ENCODE data around the gene SH2D4B. TPM values are rescaled to one million over a fixed set of nuclear protein-coding genes. Genes with fewer than 3 reads are reported as not detected.

SH2D4B gene
- total RNA-seq, 1 experiment from 2014 or later: not detected

- no peak for DNase-seq (ENCODE audit: low spot score)
Observed at GRCh38 chr10:80633383-80633860, 95.7 kb downstream of the SH2D4B start.

- no peak for DNase-seq (ENCODE audit: low spot score)
Observed at GRCh38 chr10:80633910-80634309, 96.2 kb downstream of the SH2D4B start.

- no peak for DNase-seq (ENCODE audit: low spot score)
Observed at GRCh38 chr10:80642661-80643060, 105.0 kb downstream of the SH2D4B start.

GRCh38 chr10:80646366-80646765 lies 108.7 kb downstream of the SH2D4B start:
- DNase-seq (ENCODE audit: low spot score): no peak

GRCh38 chr10:80647173-80647833 lies 109.6 kb downstream of the SH2D4B start:
- DNase-seq (ENCODE audit: low spot score): no peak

DNA sequence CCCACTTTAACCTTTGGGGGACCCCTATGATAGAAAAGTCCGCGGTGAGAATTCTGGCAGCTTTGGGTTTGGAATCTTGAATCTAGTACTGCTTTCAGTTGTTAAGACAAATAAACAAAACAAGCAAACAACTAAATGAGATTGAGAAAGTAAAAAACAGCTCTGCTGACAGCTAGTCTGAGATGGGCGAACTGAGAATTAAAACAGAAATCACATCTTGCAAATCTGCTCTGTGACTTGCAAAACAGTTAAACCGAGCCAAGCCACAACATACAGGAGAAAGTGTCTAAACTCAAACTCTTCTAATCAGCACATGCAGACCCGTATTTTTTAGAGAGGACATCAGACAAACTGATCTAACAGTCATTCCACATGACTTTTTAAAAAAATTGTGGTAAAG lies 110.4 kb downstream of the SH2D4B start:
- no peak for DNase-seq (ENCODE audit: low spot score)

DNA sequence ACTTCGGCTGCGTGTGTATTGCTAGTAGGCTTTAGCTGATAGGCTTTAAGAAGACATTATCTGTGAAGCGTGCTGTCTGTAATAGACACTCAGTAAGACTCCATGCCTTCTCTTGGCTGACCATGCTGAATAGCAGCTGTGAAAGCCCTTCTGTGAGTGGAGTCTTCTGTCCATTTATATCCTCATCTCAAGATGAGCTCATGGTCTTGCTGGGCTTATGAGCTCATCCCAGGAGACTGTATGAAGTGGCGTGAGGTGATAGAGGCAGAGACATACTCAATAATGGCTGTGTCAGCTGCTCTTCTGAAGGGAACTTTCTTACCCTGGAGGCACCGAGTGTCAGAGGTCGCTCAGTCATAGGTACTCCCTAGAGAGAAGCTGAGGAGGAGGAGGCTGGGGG lies 111.5 kb downstream of the SH2D4B start:
- DNase-seq (ENCODE audit: low spot score): no peak

DNA sequence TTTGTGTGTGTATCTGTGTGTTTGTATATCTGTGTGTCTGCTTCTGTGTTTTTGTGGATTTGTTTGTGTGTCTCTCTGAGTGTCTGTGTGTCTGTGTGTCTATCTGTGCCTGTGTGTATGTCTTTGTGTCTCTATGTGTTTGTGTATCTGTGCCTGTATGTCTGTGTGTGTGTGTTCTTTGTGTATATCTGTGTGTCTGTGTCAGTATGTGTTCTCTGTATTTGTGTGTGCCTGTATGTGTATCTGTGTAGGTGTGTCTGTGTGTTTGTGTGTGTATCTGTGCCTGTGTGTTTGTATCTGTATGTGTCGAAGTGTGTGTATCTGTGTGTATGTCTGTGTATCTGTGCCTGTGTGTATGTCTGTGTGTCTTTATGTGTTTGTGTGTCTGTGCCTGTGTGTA lies 118.2 kb downstream of the SH2D4B start:
- DNase-seq (ENCODE audit: low spot score): no peak

GRCh38 chr10:80658068-80658467 lies 120.4 kb downstream of the SH2D4B start:
- no peak for DNase-seq (ENCODE audit: low spot score)

DNA sequence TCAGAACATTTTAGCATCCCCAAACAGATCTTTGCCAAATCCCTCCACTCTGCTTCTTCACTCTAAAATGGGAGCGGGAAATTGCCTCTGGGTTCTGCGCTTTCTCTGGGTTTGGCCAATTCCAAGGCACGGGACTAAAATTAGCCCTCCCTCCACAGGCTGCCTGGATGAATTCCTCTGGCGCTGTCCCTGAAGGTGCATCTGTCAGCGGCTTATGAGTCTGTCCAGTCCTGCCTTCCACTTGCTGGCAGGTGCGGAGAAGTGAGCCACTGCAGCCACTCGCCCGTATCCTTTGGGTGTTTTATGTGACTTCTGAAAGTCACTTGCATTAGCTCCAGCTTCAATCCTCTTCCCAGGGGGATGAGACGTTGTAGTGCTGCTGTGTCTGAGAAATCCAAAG lies 121.6 kb downstream of the SH2D4B start:
- no peak for DNase-seq (ENCODE audit: low spot score)

DNA sequence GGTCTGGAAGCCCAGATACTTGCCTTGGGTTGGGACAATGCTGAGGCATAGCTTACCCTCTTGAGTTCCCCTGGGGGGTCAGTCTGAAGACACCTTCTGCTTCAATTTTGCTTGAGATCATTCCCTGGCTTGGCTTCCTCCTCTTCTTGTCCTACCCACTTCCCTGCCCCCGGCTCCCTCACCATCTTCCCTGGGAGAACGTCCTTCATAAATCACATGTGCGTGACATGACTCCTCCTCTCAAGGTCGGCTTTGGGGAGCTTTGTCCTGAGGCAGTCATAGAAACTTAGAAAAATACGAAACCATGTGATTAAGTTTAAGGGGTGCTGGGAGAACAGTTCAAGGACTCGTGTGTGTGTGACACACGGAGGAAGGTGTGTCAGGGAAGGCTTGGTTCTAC lies 122.6 kb downstream of the SH2D4B start:
- DNase-seq (ENCODE audit: low spot score): no peak

DNA sequence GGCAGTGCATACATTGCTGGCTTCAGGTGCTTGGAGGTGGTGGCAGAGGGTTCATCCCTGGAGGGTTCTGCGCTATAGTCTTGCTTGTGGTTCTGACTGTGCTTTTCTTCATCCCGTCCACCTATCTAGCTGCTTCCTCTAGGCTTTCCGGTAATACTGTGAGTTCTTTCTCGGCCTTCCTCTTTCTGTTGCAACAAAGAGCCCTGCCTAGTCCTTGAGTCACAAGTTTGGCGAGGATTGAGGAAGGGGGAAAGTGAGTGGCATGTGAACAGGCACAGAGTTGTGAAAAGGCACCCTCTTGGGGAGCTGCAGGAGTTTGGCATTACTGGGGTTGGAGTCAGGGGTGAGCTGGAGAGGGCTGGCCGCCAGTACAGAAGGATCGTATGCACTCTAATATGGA lies 123.0 kb downstream of the SH2D4B start:
- no peak for DNase-seq (ENCODE audit: low spot score)

DNA sequence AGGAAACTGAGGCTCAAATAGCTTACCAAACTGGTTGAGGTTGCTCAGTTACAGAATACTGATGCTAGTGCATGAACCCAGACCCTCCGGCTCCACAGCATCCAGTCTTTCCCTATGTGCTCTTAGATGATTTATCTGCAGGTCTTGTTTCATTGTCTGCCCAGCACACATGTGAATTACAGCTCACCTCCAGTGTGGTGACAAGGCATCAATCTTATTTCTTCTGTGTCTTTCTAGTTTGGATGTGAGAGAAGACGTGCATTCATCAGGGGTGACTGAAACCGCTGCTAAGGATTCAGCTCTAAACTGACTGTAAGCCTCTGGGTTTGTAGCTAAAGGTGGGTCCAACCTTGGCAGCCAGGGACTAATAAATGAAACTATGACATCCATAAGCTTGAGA lies 123.8 kb downstream of the SH2D4B start:
- DNase-seq (ENCODE audit: low spot score): no peak

GRCh38 chr10:80662429-80663261 lies 124.9 kb downstream of the SH2D4B start:
- DNase-seq (ENCODE audit: low spot score): peak; percentile 82

GRCh38 chr10:80664071-80664680 lies 126.5 kb downstream of the SH2D4B start:
- DNase-seq (ENCODE audit: low spot score): peak; percentile 74

DNA sequence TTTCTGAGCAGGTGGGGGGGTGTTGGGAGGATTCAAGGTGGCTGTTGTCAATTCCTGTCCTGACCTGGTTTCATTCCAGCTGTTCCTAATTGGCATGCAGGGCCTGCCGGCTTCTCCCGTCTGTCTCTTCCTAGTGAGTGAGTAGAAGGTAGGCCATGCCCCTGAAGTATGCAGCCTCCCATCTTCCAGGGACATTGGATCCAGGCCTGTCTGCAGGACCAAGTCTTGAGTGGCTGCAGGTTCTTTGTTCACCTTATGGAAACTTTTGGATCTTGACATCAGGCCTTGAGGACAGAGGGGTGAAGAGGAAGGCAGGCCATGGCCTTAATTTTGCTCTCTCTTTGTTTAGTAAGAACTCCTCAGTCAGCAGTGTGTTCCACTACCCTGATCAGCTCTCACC lies 131.8 kb downstream of the SH2D4B start:
- no peak for DNase-seq (ENCODE audit: low spot score)

DNA sequence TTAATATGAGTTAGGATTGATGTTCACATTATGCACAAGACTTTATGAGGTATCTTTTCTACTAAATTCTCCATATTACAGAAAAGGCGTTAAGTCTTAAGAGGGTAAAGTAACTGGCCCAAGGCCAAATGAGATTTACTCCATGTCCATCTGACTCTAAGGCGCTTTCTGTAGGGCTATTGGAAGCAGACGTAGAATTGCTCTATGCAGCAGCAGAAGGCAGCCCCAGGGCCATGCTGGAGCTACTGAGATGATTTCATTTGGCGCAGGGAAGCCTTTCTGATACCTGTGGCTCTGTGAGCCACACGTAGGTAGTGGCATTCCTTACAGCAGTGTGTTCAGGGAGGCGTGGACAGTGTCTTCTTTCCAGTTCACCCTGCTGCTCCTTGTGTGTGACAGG lies 133.1 kb downstream of the SH2D4B start:
- DNase-seq (ENCODE audit: low spot score): no peak

- DNase-seq (ENCODE audit: low spot score): no peak
Observed at GRCh38 chr10:80671847-80672246, 134.1 kb downstream of the SH2D4B start.

GRCh38 chr10:80672613-80673012 lies 134.9 kb downstream of the SH2D4B start:
- no peak for DNase-seq (ENCODE audit: low spot score)

GRCh38 chr10:80674809-80675208 lies 137.1 kb downstream of the SH2D4B start:
- no peak for DNase-seq (ENCODE audit: low spot score)

DNA sequence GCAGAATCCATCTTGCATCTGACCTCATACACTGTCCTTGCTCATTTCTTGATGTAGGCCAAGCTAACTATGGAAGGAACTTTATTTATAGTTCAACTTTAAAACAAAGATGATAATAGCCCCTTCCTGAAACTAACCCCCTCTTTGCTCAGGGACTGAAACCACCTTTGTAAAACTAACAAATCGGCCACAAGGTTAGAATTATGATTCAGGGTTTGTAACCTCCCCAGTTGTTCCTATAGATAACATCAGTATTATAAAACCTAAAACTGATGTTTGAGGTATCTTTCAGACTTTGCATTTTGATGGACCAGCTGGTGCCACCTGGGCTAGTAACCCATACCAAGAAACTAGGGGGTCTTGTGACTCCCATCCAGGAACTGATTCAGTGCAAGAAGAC lies 143.4 kb downstream of the SH2D4B start:
- no peak for DNase-seq (ENCODE audit: low spot score)

- DNase-seq (ENCODE audit: low spot score): no peak
Observed at GRCh38 chr10:80684259-80684658, 146.6 kb downstream of the SH2D4B start.

DNA sequence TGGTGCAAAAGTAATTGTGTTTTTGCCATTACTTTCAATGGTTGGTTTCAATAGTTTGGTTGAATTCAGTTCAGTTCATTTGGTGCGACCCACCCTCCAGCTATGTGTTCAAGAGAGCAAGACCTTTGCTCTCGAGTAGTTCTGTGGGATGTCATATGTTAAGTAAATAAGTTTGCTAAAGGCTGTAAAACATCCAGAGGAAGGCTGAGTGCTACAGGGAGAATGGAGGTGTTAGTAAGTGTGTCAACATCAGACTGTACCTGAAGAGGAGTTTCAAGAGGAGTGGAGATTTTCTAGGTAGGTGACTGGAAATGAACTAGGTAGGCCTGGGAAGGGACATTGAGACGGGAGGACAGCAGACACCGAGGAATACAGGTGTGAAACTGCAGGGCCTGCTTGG lies 147.7 kb downstream of the SH2D4B start:
- DNase-seq (ENCODE audit: low spot score): no peak
